Measurements from ENCODE around the gene MAPKAPK2. TPM values are rescaled to one million over a fixed set of nuclear protein-coding genes. Genes with fewer than 3 reads are reported as not detected.

The MAPKAPK2 gene
- total and polyA plus RNA-seq, 8 donors, result 53.1 to 113 (median 61.8) TPM

DNA sequence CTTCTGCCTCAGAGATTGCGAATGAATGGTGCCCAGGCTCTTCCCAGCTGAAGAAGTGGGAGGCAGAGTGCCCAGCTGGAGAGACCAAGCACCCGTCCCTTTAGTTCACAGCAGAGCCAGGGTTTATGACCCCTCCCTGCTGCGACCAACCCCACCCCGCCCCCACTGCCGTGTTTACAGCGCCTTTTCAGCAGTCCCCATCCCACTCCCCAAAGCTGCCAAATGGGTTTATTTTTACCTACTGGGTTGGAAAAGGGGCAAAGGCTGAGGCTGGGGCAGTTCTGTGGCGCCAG is 25.8 kb upstream of the MAPKAPK2 start:
- TF ChIP-seq, protein P1, sequence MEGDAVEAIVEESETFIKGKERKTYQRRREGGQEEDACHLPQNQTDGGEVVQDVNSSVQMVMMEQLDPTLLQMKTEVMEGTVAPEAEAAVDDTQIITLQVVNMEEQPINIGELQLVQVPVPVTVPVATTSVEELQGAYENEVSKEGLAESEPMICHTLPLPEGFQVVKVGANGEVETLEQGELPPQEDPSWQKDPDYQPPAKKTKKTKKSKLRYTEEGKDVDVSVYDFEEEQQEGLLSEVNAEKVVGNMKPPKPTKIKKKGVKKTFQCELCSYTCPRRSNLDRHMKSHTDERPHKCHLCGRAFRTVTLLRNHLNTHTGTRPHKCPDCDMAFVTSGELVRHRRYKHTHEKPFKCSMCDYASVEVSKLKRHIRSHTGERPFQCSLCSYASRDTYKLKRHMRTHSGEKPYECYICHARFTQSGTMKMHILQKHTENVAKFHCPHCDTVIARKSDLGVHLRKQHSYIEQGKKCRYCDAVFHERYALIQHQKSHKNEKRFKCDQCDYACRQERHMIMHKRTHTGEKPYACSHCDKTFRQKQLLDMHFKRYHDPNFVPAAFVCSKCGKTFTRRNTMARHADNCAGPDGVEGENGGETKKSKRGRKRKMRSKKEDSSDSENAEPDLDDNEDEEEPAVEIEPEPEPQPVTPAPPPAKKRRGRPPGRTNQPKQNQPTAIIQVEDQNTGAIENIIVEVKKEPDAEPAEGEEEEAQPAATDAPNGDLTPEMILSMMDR (IDR thresholded peaks at IDR 0.05), result no peak
- H3K9me3 ChIP-seq, result no peaks in the 10 kb centered on the region
- ATAC-seq (no peak), DNase-seq (no peak)
- peaks cover 0 to 14% of the 10 kb centered on the region in 2 donors for H3K27me3 ChIP-seq
- intact Hi-C loops (cut with DNase I), result no loop called here
- H3K4me3 ChIP-seq, result no peak overlapping the region
- H3K4me1 ChIP-seq, result peaks cover 15 to 22% of the 10 kb centered on the region in 2 donors
- H3K36me3 ChIP-seq, result no peaks in the 10 kb centered on the region
- no peak overlapping the region for H3K27ac ChIP-seq

DNA sequence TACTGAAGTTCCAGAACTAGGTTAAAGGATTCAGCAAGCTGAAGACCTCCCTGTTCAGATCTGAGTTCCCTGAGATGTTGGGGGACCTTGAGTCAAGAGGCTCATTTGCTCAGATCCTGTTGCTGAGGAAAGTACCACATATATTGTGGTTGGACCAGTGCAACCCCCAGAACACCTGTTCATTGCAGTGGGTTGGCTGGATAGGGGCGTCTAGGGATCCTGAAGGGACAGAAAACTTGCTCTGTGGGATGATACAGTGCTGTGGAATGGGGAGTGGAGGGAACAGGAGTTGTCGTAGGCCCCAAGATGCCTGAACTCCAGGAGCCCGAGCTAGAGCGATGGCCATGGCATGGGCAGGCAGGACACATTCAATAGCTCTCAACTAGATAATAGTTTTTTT is 24.6 kb upstream of the MAPKAPK2 start:
- no peak overlapping the region for H3K4me3 ChIP-seq
- H3K36me3 ChIP-seq, result no peaks in the 10 kb centered on the region
- H3K27me3 ChIP-seq, result peaks cover 0 to 16% of the 10 kb centered on the region in 2 donors
- ATAC-seq (no peak), DNase-seq (no peak)
- H3K9me3 ChIP-seq, result no peaks in the 10 kb centered on the region
- no peak overlapping the region for H3K27ac ChIP-seq
- TF ChIP-seq, protein P1 (IDR thresholded peaks at IDR 0.05), result no peak
- intact Hi-C loops (cut with DNase I), result no loop called here
- peaks cover 17 to 31% of the 10 kb centered on the region in 2 donors for H3K4me1 ChIP-seq

DNA sequence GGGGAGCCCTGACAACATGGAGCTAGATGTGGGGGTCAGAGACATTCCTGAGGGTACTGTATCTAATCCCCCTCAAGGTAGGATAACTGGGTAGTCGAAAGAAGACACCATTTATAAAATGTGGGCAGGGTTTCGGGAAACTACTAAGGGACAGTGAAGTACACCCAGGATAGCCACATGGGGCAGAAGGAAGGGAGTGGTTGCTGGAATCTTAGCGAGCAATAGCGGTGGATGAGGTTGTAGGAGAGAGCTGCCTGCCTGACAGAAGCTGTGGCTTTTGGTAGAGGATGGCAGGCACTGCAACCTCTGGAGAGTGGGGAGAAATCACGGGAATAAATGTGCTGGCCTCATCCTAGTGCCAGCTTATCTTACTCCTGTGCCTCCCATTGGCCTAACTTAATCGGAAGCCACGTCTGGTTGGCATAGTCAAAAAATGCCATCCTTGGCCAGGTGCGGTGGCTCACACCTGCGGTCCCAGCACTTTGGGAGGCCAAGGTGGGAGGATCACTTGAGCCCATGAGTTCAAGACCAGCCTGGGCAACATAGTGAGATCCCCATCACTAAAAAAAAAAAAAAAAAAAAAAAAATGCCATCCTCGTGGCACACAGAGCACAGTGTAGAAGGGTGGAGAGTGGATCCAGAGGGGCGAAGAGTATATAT is 23.4 kb upstream of the MAPKAPK2 start:
- TF ChIP-seq, protein P1 (IDR thresholded peaks at IDR 0.05), result no peak
- Histone ChIP-seq H3K27me3 (peaks cover 0 to 16% of the 10 kb centered on the region in 2 donors), H3K9me3 (no peaks in the 10 kb centered on the region), H3K4me3 (no peak overlapping the region), H3K4me1 (peaks cover 17 to 31% of the 10 kb centered on the region in 2 donors), H3K27ac (no peak overlapping the region), H3K36me3 (no peaks in the 10 kb centered on the region)
- intact Hi-C loops (cut with DNase I), result no loop called here
- no peak for ATAC-seq
- no peak for DNase-seq

DNA sequence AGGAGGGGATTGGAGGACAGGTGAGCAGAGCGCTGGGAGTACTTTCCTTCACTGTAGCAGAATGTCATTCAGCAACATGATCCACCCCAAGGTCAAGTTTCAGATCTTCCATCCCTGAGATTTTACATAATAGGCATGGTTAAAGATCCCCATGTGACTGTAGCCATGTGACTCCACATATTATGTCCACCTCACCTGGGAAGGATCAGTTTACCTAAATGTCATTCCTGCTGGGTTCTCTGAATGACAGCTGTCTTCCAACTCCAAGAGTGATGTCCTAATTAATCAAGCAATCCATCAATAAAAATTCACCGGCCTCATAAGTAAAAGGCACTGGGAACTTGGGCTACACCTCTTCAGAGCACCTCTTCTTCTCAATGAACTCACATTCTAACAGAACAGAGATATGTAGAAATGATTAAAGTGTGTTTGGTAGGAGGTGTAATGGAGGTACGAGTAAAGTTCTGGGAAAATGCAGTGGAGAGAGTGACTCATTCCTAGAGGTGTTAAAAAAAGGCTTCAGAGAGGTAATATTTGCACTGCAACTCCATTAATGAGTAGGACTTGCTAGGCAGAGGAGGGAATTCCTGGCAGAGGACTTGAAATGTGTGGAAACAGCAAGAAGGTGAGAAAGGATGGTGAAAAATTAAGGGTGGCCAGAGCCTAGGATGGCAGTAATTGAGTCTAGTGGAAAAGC is 22.2 kb upstream of the MAPKAPK2 start:
- DNase-seq, result no peak
- Histone ChIP-seq H3K4me3 (no peak overlapping the region), H3K27ac (peak overlapping the region in 1 of 2 donors; percentile 39), H3K36me3 (no peaks in the 10 kb centered on the region), H3K9me3 (no peaks in the 10 kb centered on the region), H3K4me1 (peaks cover 17 to 34% of the 10 kb centered on the region in 2 donors), H3K27me3 (peaks cover 0 to 16% of the 10 kb centered on the region in 2 donors)
- TF ChIP-seq, protein P1 (IDR thresholded peaks at IDR 0.05), result no peak
- ATAC-seq, result peak; percentile 75
- intact Hi-C loops (cut with DNase I), result no loop called here

DNA sequence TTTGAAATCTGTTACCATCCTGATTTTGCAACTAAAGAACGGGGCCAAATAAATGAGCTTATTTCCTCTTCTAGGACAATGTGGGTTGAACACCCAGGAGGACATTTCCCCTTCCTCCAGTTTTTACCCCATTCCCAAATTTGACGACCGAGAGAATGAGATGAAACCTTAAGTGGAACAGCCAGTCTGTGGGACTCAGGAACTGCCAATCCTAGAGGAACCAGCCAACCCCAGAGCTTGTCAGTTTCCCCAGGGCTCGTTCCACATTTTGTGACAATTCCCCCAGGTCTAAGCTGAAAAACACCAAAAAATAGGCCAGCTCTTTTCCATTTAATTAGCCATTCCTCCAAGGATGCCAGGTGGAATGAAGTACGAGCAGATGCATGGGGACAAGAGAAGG is 21.3 kb upstream of the MAPKAPK2 start:
- no peak overlapping the region for H3K4me3 ChIP-seq
- no peak overlapping the region for H3K27ac ChIP-seq
- DNase-seq (no peak), ATAC-seq (no peak)
- peaks cover 0 to 12% of the 10 kb centered on the region in 2 donors for H3K27me3 ChIP-seq
- intact Hi-C loops (cut with DNase I), result no loop called here
- H3K36me3 ChIP-seq, result no peaks in the 10 kb centered on the region
- TF ChIP-seq, protein P1 (IDR thresholded peaks at IDR 0.05), result no peak
- H3K4me1 ChIP-seq, result peaks cover 11 to 28% of the 10 kb centered on the region in 2 donors
- no peaks in the 10 kb centered on the region for H3K9me3 ChIP-seq
